ENCODE data around the gene HMGB3. TPM values are rescaled to one million over a fixed set of nuclear protein-coding genes. Genes with fewer than 3 reads are reported as not detected.
A peak's percentile ranks its signal among the peaks of the same experiment; 100 is the strongest.

Gene HMGB3
- total and polyA plus RNA-seq, 8 donors: 1.2 to 19.7 (median 10.7) TPM; not detected in 1

- H3K27ac ChIP-seq: no peak overlapping the region
- no peak for DNase-seq
- WGBS, 5 donors: 55 to 92% (median 90%) methylated on average over 2 to 5 of the region's 5 CpGs
- H3K4me3 ChIP-seq: no peak overlapping the region
- no peaks in the 10 kb centered on the region for H3K4me1 ChIP-seq
- peaks cover 0 to 15% (median 8%) of the 10 kb centered on the region in 4 donors for H3K9me3 ChIP-seq
- no peaks in the 10 kb centered on the region for H3K36me3 ChIP-seq
- intact Hi-C loops (cut with DNase I; ENCODE audit: low total_unique reads): no loop called here
- no peak for TF ChIP-seq POLR2AphosphoS5 (IDR thresholded peaks at IDR 0.05)
- no peak for TF ChIP-seq CTCF (IDR thresholded peaks at IDR 0.05)
- no peak for TF ChIP-seq EP300 (IDR thresholded peaks at IDR 0.05)
- no peak for TF ChIP-seq POLR2A (IDR thresholded peaks at IDR 0.05)
- no peaks in the 10 kb centered on the region for H3K27me3 ChIP-seq
These were observed 30.1 kb downstream of the HMGB3 start for GRCh38 chrX:151013164-151013743.

DNA sequence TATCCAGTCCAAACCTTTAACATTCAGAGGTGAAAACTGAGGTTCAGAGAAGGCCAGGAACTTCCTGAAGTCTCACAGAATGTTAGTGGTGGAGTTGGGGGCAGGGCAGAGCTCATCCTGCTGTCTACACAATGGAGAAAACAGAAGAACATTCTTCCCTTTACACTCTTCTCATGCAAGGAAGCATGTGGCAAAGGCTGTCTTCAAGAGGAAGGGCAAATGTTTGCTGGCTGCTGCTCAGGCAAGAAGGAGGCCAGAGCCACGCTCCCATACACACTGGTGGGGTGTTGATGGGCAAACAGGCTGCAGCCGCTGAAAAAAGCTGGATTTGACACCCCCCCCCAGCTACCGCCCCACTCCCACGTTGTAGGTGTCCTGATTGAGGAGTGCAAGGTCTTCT lies 32.5 kb downstream of the HMGB3 start:
- DNase-seq: no peak
- no peaks in the 10 kb centered on the region for H3K27me3 ChIP-seq
- H3K4me3 ChIP-seq: no peak overlapping the region
- intact Hi-C loops (cut with DNase I; ENCODE audit: low total_unique reads): no loop called here
- H3K36me3 ChIP-seq: no peaks in the 10 kb centered on the region
- TF ChIP-seq POLR2A (IDR thresholded peaks at IDR 0.05): no peak
- no peak for TF ChIP-seq CTCF (IDR thresholded peaks at IDR 0.05)
- no peak for TF ChIP-seq EP300 (IDR thresholded peaks at IDR 0.05)
- no peak for TF ChIP-seq POLR2AphosphoS5 (IDR thresholded peaks at IDR 0.05)
- H3K27ac ChIP-seq: no peak overlapping the region
- peaks cover 0 to 15% (median 8%) of the 10 kb centered on the region in 4 donors for H3K9me3 ChIP-seq
- H3K4me1 ChIP-seq: no peaks in the 10 kb centered on the region
- whole genome bisulfite sequencing, 5 donors: 30 to 64% (median 46%) methylated on average over 2 to 4 of the region's 4 CpGs

- H3K9me3 ChIP-seq: no peaks in the 10 kb centered on the region
- WGBS, 5 donors: 41 to 68% (median 55%) methylated on average over 2 of the region's 2 CpGs; no CpG with 5 or more reads in 1 of the 5 donors
- no peaks in the 10 kb centered on the region for H3K36me3 ChIP-seq
- DNase-seq: peak in 1 of 2 donors; percentile 6
- no peak for TF ChIP-seq CTCF (IDR thresholded peaks at IDR 0.05)
- no peak for TF ChIP-seq POLR2AphosphoS5 (IDR thresholded peaks at IDR 0.05)
- no peak for TF ChIP-seq POLR2A (IDR thresholded peaks at IDR 0.05)
- TF ChIP-seq EP300 (IDR thresholded peaks at IDR 0.05): no peak
- H3K27ac ChIP-seq: no peak overlapping the region
- H3K4me3 ChIP-seq: no peak overlapping the region
- intact Hi-C loops (cut with DNase I; ENCODE audit: low total_unique reads): no loop called here
- H3K27me3 ChIP-seq: no peaks in the 10 kb centered on the region
- no peaks in the 10 kb centered on the region for H3K4me1 ChIP-seq
These were observed 36.7 kb downstream of the HMGB3 start for GRCh38 chrX:151019856-151020255.

DNA sequence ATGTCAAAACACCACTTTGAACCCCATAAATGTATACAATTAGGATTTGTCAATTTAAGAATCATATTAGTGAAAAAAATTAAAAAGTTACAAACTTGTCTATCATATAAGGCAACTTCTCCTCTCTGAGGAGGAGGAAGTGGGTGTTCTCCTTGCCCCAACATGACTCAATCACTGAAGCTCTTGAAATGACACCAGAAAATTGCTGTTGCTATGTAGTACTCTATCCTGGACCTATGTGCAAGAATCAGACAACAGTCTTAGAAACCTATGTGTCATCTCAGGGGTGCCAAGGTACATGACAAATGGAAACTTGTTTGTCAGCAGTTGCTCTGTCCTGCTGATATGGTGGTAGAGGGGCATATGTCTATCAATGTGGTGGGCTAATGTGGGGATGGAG lies 47.7 kb downstream of the HMGB3 start:
- Histone ChIP-seq H3K27me3 (no peaks in the 10 kb centered on the region), H3K4me1 (no peaks in the 10 kb centered on the region), H3K36me3 (no peaks in the 10 kb centered on the region), H3K9me3 (no peaks in the 10 kb centered on the region), H3K4me3 (no peak overlapping the region), H3K27ac (no peak overlapping the region)
- no peak for DNase-seq
- TF ChIP-seq CTCF (IDR thresholded peaks at IDR 0.05) (no peak), POLR2A (IDR thresholded peaks at IDR 0.05) (no peak), POLR2AphosphoS5 (IDR thresholded peaks at IDR 0.05) (no peak), EP300 (IDR thresholded peaks at IDR 0.05) (no peak)
- intact Hi-C loops (cut with DNase I; ENCODE audit: low total_unique reads): no loop called here
